SK-N-SH (cell line): ENCODE results near the gene SGPL1. TPM values are rescaled to one million over a fixed set of nuclear protein-coding genes. Genes with fewer than 3 reads are reported as not detected.

ENCODE experiments used
- CTCF ChIA-PET: fragments of 300-600, 350-600 bp; formaldehyde crosslinking; extraction: SDS; loops from one replicate; lab custom pipeline; 2021; lab: Yijun Ruan, JAX
- POLR2A ChIA-PET: fragments of 350-600 bp; sonication (Branson Sonifier 250); formaldehyde crosslinking; extraction: SDS; loops from one replicate; lab custom pipeline; 2020; ENCODE audit warnings: antibody characterized with exemption, inconsistent platforms; lab: Yijun Ruan, JAX
- DNase-seq: peaks from one replicate; pipeline ENCODE4 v3.0.0; 2012
- H2AFZ ChIP-seq: fragments of 200-600 bp; sonication (generic); 2 replicates; pipeline ENCODE4 v1.8.1; 2016; ENCODE audit warnings: antibody characterized with exemption, mild to moderate bottlenecking, low read depth
- H3F3A ChIP-seq: fragments of 200-600 bp; sonication (generic); replicated peaks from 2 replicates; pipeline ENCODE3; 2016; ENCODE audit warnings: antibody characterized with exemption, mild to moderate bottlenecking; ENCODE audit not compliant: insufficient read depth
- H3K27ac ChIP-seq, 2 experiments: fragments of 200-500 bp in 1 of 2; fragments of 200-600 bp in 1 of 2; sonication (Bioruptor generic) in 1 of 2; sonication (generic), shearing (Covaris generic) in 1 of 2; 2 replicates each; pipeline versions ENCODE4 v1.5.1 to v1.6.1; 2014 to 2016; ENCODE audit warnings: low read depth in 2 of 2, inconsistent platforms in 1 of 2, low read length in 1 of 2, mild to moderate bottlenecking in 1 of 2, mixed read lengths in 1 of 2
- H3K27me3 ChIP-seq: fragments of 200-600 bp; sonication (generic), shearing (Covaris generic); 2 replicates; pipeline ENCODE4 v1.6.1; 2016; ENCODE audit warnings: mixed run types; ENCODE audit not compliant: insufficient read depth
- H3K36me3 ChIP-seq, 2 experiments: fragments of 200-500 bp in 1 of 2; fragments of 200-600 bp in 1 of 2; sonication (Bioruptor generic) in 1 of 2; sonication (generic) in 1 of 2; replicated peaks in 1 of 2; 2 replicates each; pipeline versions ENCODE3 to v1.5.1; 2014 to 2016; ENCODE audit warnings: low read length in 1 of 2, mild to moderate bottlenecking in 1 of 2; ENCODE audit not compliant: insufficient read depth in 2 of 2, control insufficient read depth in 1 of 2
- H3K4me1 ChIP-seq, 2 experiments: fragments of 200-500 bp in 1 of 2; fragments of 200-600 bp in 1 of 2; sonication (Bioruptor generic) in 1 of 2; sonication (generic), shearing (Covaris generic) in 1 of 2; 2 replicates each; pipeline versions ENCODE4 v1.5.1 to v1.6.1; 2014 to 2016; ENCODE audit warnings: low read depth in 1 of 2, low read length in 1 of 2, mixed run types in 1 of 2; ENCODE audit not compliant: insufficient read depth in 2 of 2, control insufficient read depth in 1 of 2
- H3K4me2 ChIP-seq: fragments of 200-600 bp; sonication (generic), shearing (Covaris generic); 2 replicates; pipeline ENCODE4 v1.6.1; 2017; ENCODE audit warnings: mixed run types
- H3K4me3 ChIP-seq, 2 experiments: fragments of 200-500 bp in 1 of 2; fragments of 200-600 bp in 1 of 2; sonication (Bioruptor generic) in 1 of 2; sonication (generic), shearing (Covaris generic) in 1 of 2; 2 replicates each; pipeline versions ENCODE4 v1.5.1 to v1.8.1; 2014 to 2016; ENCODE audit warnings: low read depth in 2 of 2, inconsistent platforms in 1 of 2, low read length in 1 of 2, mild to moderate bottlenecking in 1 of 2, mixed read lengths in 1 of 2, moderate library complexity in 1 of 2
- H3K79me2 ChIP-seq: fragments of 200-600 bp; sonication (generic); 2 replicates; pipeline ENCODE4 v1.8.1; 2017; ENCODE audit warnings: mild to moderate bottlenecking; ENCODE audit not compliant: insufficient read depth
- H3K9ac ChIP-seq: fragments of 200-600 bp; sonication (generic); 2 replicates; pipeline ENCODE4 v1.6.1; 2017; ENCODE audit warnings: mixed run types
- H3K9me2 ChIP-seq: fragments of 200-600 bp; sonication (generic); 2 replicates; pipeline ENCODE4 v1.6.1; 2017; ENCODE audit warnings: mixed run types
- H3K9me3 ChIP-seq: fragments of 200-600 bp; sonication (generic); 2 replicates; pipeline ENCODE4 v1.6.1; 2017; ENCODE audit warnings: mixed run types, mild to moderate bottlenecking, moderate library complexity
- H4K20me1 ChIP-seq: fragments of 200-600 bp; sonication (generic); 2 replicates; pipeline ENCODE4 v1.6.1; 2017; ENCODE audit warnings: mild to moderate bottlenecking, mixed run types; ENCODE audit not compliant: insufficient read depth
- CHD2 ChIP-seq: fragments of 150-350 bp; IDR thresholded peaks from 2 replicates; pipeline ENCODE4 v1.6.1; 2018; ENCODE audit warnings: low read length; ENCODE audit not compliant: partially characterized antibody
- ELF1 ChIP-seq: IDR thresholded peaks from 2 replicates; pipeline ENCODE4 v1.4.0; 2012
- FOSL2 ChIP-seq: IDR thresholded peaks from 2 replicates; pipeline ENCODE4 v1.4.0; 2012; ENCODE audit warnings: low read depth, mild to moderate bottlenecking, moderate library complexity, borderline replicate concordance
- FOXJ3 ChIP-seq: sonication (generic); formaldehyde crosslinking; IDR thresholded peaks from 2 replicates; pipeline ENCODE4 v1.5.1; 2020; ENCODE audit warnings: mild to moderate bottlenecking, missing genetic modification reagents
- GABPA ChIP-seq: IDR thresholded peaks from 2 replicates; pipeline ENCODE4 v1.4.0; 2012; ENCODE audit warnings: low read depth, mild to moderate bottlenecking
- IRF3 ChIP-seq: fragments of 150-350 bp; IDR thresholded peaks from 2 replicates; pipeline ENCODE4 v1.6.1; 2016; ENCODE audit warnings: mild to moderate bottlenecking, low read depth, low read length
- JUND ChIP-seq: IDR thresholded peaks from 2 replicates; pipeline ENCODE4 v1.4.0; 2012
- MEF2A ChIP-seq: IDR thresholded peaks from 2 replicates; pipeline ENCODE4 v1.4.0; 2012; ENCODE audit warnings: low read depth, borderline replicate concordance
- MXI1 ChIP-seq: IDR thresholded peaks from 2 replicates; pipeline ENCODE4 v1.6.1; 2012; ENCODE audit warnings: mild to moderate bottlenecking, low read depth, low read length, improper control_type of control experiment
- NFIC ChIP-seq: IDR thresholded peaks from 2 replicates; pipeline ENCODE4 v1.4.0; 2012; ENCODE audit warnings: borderline replicate concordance
- NRF1 ChIP-seq: IDR thresholded peaks from 2 replicates; pipeline ENCODE4 v1.6.1; 2012; ENCODE audit warnings: low read depth, mild to moderate bottlenecking, low read length
- POLR2AphosphoS5 ChIP-seq: IDR thresholded peaks from 2 replicates; pipeline ENCODE4 v1.6.1; 2012; ENCODE audit warnings: low read depth, low read length
- REST ChIP-seq: IDR thresholded peaks from 2 replicates; pipeline ENCODE4 v1.6.1; 2012; ENCODE audit warnings: mild to moderate bottlenecking, low read depth, low read length, moderate library complexity
- RFX5 ChIP-seq: IDR thresholded peaks from 2 replicates; pipeline ENCODE4 v1.6.1; 2012; ENCODE audit warnings: mild to moderate bottlenecking, improper control_type of control experiment, low read length
- SIN3A ChIP-seq: IDR thresholded peaks from 2 replicates; pipeline ENCODE4 v1.6.1; 2012; ENCODE audit warnings: low read depth, mild to moderate bottlenecking, low read length, moderate library complexity, borderline replicate concordance
- TAF1 ChIP-seq: IDR thresholded peaks from 2 replicates; pipeline ENCODE4 v1.6.1; 2012; ENCODE audit warnings: low read depth, mild to moderate bottlenecking, low read length, moderate library complexity, borderline replicate concordance
- TCF12 ChIP-seq: IDR thresholded peaks from 2 replicates; pipeline ENCODE4 v1.4.0; 2012
- USF1 ChIP-seq: IDR thresholded peaks from 2 replicates; pipeline ENCODE4 v1.4.0; 2012; ENCODE audit warnings: low read depth, borderline replicate concordance
- ZBTB33 ChIP-seq: IDR thresholded peaks from 2 replicates; pipeline ENCODE4 v1.4.0; 2012; ENCODE audit warnings: low read depth, borderline replicate concordance
- WGBS: methylation state at CpG from one replicate; pipeline ENCODE4 v1.1.6; 2017; ENCODE audit warnings: low lambda C conversion rate; 5-methylcytosine and 5-hydroxymethylcytosine counted together
- polyA plus RNA-seq, 3 experiments: library from polyadenylated mRNA; depleted of rRNA; stranded (reverse); fragments of >200 nt; gene quantifications; 2 replicates each; pipeline ENCODE4 v1.2.3, GENCODE V29; 2012

The SGPL1 gene
- polyA plus RNA-seq, 1 of the 3 experiments (the other 2 are of a cell fraction), result 11.8 TPM

- POLR2A ChIA-PET, result interaction anchor here (0.7 kb wide), 1 partner anchor 118 kb away, joined by 3 read pairs; no protein-coding TSS in a partner anchor
- Histone ChIP-seq H3F3A (no peaks in the 10 kb centered on the region), H3K9ac (no peak overlapping the region), H3K36me3 (peaks cover 40 to 62% of the 10 kb centered on the region in 2 experiments), H3K4me1 (peaks cover 0 to 26% of the 10 kb centered on the region in 2 experiments; a peak in 2 of 4 replicates), H3K27ac (peak overlapping the region in 1 of 2 experiments; percentile 74; a peak in 2 of 4 replicates), H3K9me2 (no peaks in the 10 kb centered on the region), H4K20me1 (no peaks in the 10 kb centered on the region), H3K27me3 (no peaks in the 10 kb centered on the region), H3K79me2 (no peaks in the 10 kb centered on the region), H3K4me2 (no peak overlapping the region), H3K4me3 (no peak overlapping the region), H3K9me3 (no peaks in the 10 kb centered on the region), H2AFZ (no peak overlapping the region)
- 77% methylated on average over 7 of the region's 7 CpGs for WGBS
- DNase-seq, result no peak
- CTCF ChIA-PET, result interaction anchor here (0.5 to 2.9 kb wide), 5 partner anchors 14 to 323 kb away, joined by 3 to 14 read pairs (median 3); partner anchors contain the start of gene SGPL1
- TF ChIP-seq RFX5 (no peak), CHD2 (no peak), GABPA (no peak), POLR2AphosphoS5 (no peak), TCF12 (no peak), FOXJ3 (CRISPR knock-in tag) (no peak), NRF1 (no peak), FOSL2 (no peak), MEF2A (no peak), JUND (no peak), TAF1 (no peak), USF1 (no peak), MXI1 (no peak), IRF3 (no peak), SIN3A (no peak)
These were observed 56.5 kb downstream of the SGPL1 start for GRCh38 chr10:70872291-70872690.

GRCh38 chr10:70874061-70874460 is 58.3 kb downstream of the SGPL1 start:
- H3K27ac ChIP-seq, result no peak overlapping the region; a peak in 1 of 4 replicates
- H3K36me3 ChIP-seq, result peaks cover 33 to 72% of the 10 kb centered on the region in 2 experiments
- H3K4me2 ChIP-seq, result no peak overlapping the region
- no peaks in the 10 kb centered on the region for H3K9me2 ChIP-seq
- H3K4me1 ChIP-seq, result peaks cover 0 to 34% of the 10 kb centered on the region in 2 experiments; a peak in 2 of 4 replicates
- no peak overlapping the region for H3K4me3 ChIP-seq
- H2AFZ ChIP-seq, result no peak overlapping the region
- no peak overlapping the region for H3K9ac ChIP-seq
- peaks cover 5% of the 10 kb centered on the region for H3F3A ChIP-seq
- CTCF ChIA-PET, result interaction anchor here (0.6 to 1.5 kb wide), 6 partner anchors 36 to 324 kb away, joined by 3 to 6 read pairs (median 3); partner anchors contain the start of gene SGPL1
- no peaks in the 10 kb centered on the region for H3K27me3 ChIP-seq
- H4K20me1 ChIP-seq, result no peaks in the 10 kb centered on the region
- TF ChIP-seq ELF1 (no peak), ZBTB33 (no peak), USF1 (no peak), SIN3A (no peak), REST (no peak), TAF1 (no peak), NFIC (0 out of 2 replicates have a peak, but pooled peaks have one; percentile 31)
- 79% methylated on average over 7 of the region's 7 CpGs for WGBS
- POLR2A ChIA-PET, result interaction anchor here (1.1 kb wide), 1 partner anchor 58 kb away, joined by 3 read pairs; no protein-coding TSS in a partner anchor
- DNase-seq, result no peak
- H3K79me2 ChIP-seq, result no peaks in the 10 kb centered on the region
- no peaks in the 10 kb centered on the region for H3K9me3 ChIP-seq
